Skin epidermis (tissue), 12 donors: ENCODE results near the gene PRPF6.

Experiments used
- H3K27ac ChIP-seq, 21 experiments: fragments of 200-600 bp; sonication (generic) in 11 of 21; one replicate each; pipeline ENCODE4 v1.5.0; 2020; ENCODE audit warnings: mild to moderate bottlenecking in 3 of 21, inconsistent platforms in 2 of 21, moderate library complexity in 2 of 21
- H3K4me3 ChIP-seq, 7 experiments: fragments of 200-600 bp; sonication (generic) in 2 of 7; one replicate each; pipeline ENCODE4 v1.5.0; 2020; ENCODE audit warnings: inconsistent platforms in 2 of 7, mild to moderate bottlenecking in 2 of 7, moderate library complexity in 1 of 7

PRPF6 gene

GRCh38 chr20:64077094-64077493 is 96.2 kb downstream of the PRPF6 start:
- Histone ChIP-seq H3K27ac (peak overlapping the region in 19 of 21 experiments; percentile 5 to 94 (median 84)), H3K4me3 (peak overlapping the region; percentile 62 to 88 (median 74))

- peak overlapping the region; percentile 62 to 88 (median 74) for H3K4me3 ChIP-seq
These were observed 96.6 kb downstream of the PRPF6 start for GRCh38 chr20:64077541-64077875.

GRCh38 chr20:64077876-64078551 is 97.1 kb downstream of the PRPF6 start:
- H3K27ac ChIP-seq = peak overlapping the region in 20 of 21 experiments; percentile 21 to 94 (median 84)
- H3K4me3 ChIP-seq = peak overlapping the region; percentile 62 to 88 (median 74)

More at GRCh38 chr20:64077541-64077875, 96.6 kb downstream of the PRPF6 start:
- peak overlapping the region in 18 of 21 experiments; percentile 5 to 94 (median 84) for H3K27ac ChIP-seq

DNA sequence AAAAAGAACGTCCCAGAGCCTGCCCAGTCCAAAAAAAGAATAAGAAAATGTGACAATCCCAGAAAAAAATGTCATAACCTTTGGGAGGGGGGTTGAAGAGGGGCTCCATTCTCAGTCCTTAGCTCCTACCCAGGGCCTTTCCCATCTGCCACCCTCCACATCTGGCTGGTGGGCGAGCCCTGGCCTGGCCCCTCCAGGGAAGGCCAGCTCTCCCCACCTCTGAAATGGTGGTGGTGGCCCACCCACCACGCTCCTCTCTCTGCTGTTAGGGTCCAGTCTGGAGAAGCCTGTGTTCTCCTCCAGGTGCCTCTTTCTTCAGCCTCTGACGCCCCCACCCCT is 98.0 kb downstream of the PRPF6 start:
- Histone ChIP-seq H3K27ac (peak overlapping the region; percentile 40 to 94 (median 84)), H3K4me3 (peak overlapping the region; percentile 62 to 88 (median 74))

DNA sequence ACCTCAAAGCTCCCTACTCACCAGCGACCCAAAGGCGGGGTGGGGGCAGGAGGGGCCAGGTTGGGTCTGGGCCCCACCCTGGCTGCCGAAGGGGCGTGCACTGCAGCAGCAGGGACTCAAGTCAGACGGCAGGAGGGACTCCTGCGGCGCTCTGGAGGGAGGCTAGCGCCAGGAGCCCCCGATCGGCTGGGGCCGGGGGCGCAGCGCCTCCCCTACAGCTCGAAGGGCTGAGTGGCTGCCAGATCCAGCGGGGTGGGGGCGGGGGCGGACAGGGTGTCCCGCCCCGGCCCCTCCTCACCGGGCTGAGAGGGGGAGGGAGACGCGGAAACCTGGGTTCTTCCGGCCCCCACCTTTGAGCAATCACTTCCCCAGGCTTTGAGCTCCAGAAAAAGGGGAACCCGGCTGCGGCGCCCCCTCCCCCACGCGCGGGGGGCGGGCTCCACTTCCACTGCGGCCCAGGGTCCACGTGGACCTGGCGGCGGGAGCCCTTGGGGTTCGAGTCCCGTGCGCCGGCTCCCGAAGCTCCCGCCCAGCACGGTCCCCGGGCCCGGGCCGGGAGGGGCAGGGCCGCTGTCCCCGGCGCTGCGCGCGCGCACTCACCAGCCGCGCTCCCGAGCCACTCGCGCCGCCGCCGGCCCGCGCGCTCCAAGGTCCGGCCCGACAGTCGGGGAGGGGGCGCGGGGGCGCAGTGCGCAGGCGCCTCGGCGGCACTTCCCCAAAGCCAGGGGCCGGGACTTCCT is 98.5 kb downstream of the PRPF6 start, which contains the start of gene RGS19:
TSS of gene RGS19 (minus strand) at position 246 of the 740 bp plus-strand sequence. CDS start 2,632 bp downstream, outside the sequence.
- Histone ChIP-seq H3K27ac (peak within 1 kb of the TSS; percentile 40 to 94 (median 84)), H3K4me3 (peak within 1 kb of the TSS; percentile 62 to 88 (median 74))

DNA sequence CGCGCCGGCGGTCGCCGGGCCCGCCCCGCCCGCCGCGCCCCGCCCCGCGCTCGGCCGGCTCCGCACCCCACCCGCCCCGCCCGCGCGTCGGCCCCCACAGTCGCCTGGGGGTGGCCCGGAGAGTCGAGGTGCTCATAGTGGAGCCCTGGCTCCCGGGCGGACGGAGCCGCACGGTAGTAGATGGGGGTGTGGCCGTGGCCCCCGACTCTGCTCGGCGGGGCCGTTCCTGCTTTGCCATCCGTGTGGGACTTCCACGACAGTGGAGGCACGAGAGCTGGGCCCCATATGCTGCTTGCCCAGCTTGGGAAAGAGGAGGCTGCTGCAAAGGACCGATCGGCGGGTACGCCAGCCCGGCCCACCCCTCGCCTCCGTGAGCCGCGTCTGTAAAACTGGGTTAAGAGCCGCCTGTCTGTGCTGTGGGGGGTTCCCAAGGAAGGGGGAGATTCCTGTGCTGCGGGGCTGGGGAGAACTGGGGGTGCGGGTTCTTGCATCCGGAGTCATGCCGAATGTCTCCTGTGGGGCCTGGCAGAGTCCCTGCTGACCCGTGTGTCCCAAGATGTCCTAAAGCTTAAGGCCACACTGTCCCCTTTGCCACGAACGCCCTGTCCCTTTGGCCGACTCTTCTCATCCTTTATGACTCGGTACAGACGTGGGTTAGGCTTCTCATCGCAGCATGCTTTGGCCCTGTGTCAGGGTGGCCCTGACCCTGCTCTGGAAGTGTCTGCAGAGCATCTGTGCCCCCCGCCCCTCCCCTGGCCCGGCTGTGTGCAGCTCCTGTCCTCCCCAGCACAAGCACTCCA is 99.3 kb downstream of the PRPF6 start, which contains the start of gene OPRL1:
TSS of gene OPRL1 (plus strand) at position 70 of the 800 bp plus-strand sequence. CDS start 12,639 bp downstream, outside the sequence.
- H3K27ac ChIP-seq = peak within 1 kb of the TSS; percentile 40 to 94 (median 84)

GRCh38 chr20:64080813-64081623 is 100.1 kb downstream of the PRPF6 start:
- H3K4me3 ChIP-seq = peak overlapping the region in 6 of 7 experiments; percentile 0 to 83 (median 64)
- H3K27ac ChIP-seq = peak overlapping the region in 10 of 21 experiments; percentile 52 to 94 (median 77)

More for the DNA sequence above, 99.3 kb downstream of the PRPF6 start, which contains the start of gene OPRL1:
- peak within 1 kb of the TSS; percentile 62 to 88 (median 74) for H3K4me3 ChIP-seq

GRCh38 chr20:64081624-64081964 is 100.7 kb downstream of the PRPF6 start:
- no peak overlapping the region for H3K27ac ChIP-seq
- H3K4me3 ChIP-seq = peak overlapping the region in 1 of 7 experiments; percentile 0

DNA sequence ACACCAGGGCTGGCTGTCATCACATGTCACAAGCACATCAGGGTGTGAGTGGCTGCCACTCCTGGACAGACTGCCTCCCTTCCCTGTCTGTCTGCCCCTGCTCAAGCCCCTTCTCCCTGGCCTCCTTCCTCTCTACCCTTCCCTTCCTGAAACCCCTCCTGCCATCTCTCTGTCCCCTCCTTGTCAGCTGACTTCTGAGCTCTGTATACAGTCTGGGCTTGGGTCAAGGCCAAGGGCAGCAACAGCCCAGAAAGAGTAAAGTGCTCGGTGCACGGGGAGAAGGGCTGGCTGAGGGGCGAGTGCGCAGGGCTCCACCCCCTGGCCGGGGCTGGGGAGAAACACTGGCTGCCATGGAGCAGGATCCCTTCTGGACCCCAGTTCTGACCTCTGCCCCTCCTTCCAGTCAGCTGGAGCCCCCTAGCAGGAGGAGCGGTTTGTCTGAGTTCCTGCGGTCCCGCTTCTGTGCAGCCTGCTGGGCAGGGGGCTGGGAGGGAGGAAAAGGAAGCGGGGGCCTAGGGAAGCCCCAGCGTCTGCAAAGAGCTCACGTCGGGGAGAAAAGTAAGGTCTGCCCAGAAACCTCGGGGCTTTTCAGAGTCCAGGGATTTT is 101.3 kb downstream of the PRPF6 start:
- peak overlapping the region in 1 of 21 experiments; percentile 20 for H3K27ac ChIP-seq

More for the DNA sequence above, 101.3 kb downstream of the PRPF6 start:
- no peak overlapping the region for H3K4me3 ChIP-seq
